HEK293T (cell line): ENCODE measurements around the gene METTL24.

ENCODE experiments used
- ARNT ChIP-seq: fragments of 450-650 bp; IDR thresholded peaks from 2 replicates; pipeline ENCODE4 v1.6.1; 2017; ENCODE audit warnings: mild to moderate bottlenecking
- BHLHE40 ChIP-seq: fragments of 450-650 bp; IDR thresholded peaks from 2 replicates; pipeline ENCODE4 v1.6.1; 2016; ENCODE audit warnings: mild to moderate bottlenecking, moderate library complexity, borderline replicate concordance
- ELF4 ChIP-seq: fragments of 450-650 bp; IDR thresholded peaks from 2 replicates; pipeline ENCODE4 v1.6.1; 2017; ENCODE audit warnings: antibody characterized with exemption
- FOXA1 ChIP-seq: fragments of 450-650 bp; IDR thresholded peaks from 2 replicates; pipeline ENCODE4 v1.6.1; 2016; ENCODE audit warnings: mild to moderate bottlenecking
- FOXK2 ChIP-seq: fragments of 450-650 bp; IDR thresholded peaks from 2 replicates; pipeline ENCODE4 v1.6.1; 2016; ENCODE audit warnings: mild to moderate bottlenecking
- FOXM1 ChIP-seq: fragments of 450-650 bp; IDR thresholded peaks from 2 replicates; pipeline ENCODE4 v1.6.1; 2017; ENCODE audit warnings: mild to moderate bottlenecking, borderline replicate concordance
- HDGF ChIP-seq: fragments of 450-650 bp; IDR thresholded peaks from 2 replicates; pipeline ENCODE4 v1.6.1; 2017; ENCODE audit warnings: antibody characterized with exemption, borderline replicate concordance
- L3MBTL2 ChIP-seq: fragments of 450-650 bp; conservative IDR thresholded peaks from 2 replicates; pipeline ENCODE4 v1.6.1; 2016; ENCODE audit warnings: mild to moderate bottlenecking
- LEF1 ChIP-seq: fragments of 450-650 bp; IDR thresholded peaks from 2 replicates; pipeline ENCODE4 v1.6.1; 2017; ENCODE audit warnings: mild to moderate bottlenecking, borderline replicate concordance
- NFRKB ChIP-seq: fragments of 450-650 bp; IDR thresholded peaks from 2 replicates; pipeline ENCODE4 v1.6.1; 2016; ENCODE audit warnings: mild to moderate bottlenecking, moderate library complexity
- SP1 ChIP-seq: fragments of 450-650 bp; IDR thresholded peaks from 2 replicates; pipeline ENCODE4 v1.6.1; 2017
- SUZ12 ChIP-seq: fragments of 450-650 bp; IDR thresholded peaks from 2 replicates; pipeline ENCODE4 v1.6.1; 2016; ENCODE audit warnings: mild to moderate bottlenecking
- TARDBP ChIP-seq: fragments of 450-650 bp; IDR thresholded peaks from 2 replicates; pipeline ENCODE4 v1.6.1; 2016
- ZNF384 ChIP-seq: fragments of 450-650 bp; IDR thresholded peaks from 2 replicates; pipeline ENCODE4 v1.6.1; 2016

GRCh38 chr6:110295451-110296165 lies 62.5 kb downstream of the METTL24 start:
- no peak for TF ChIP-seq NFRKB
- TF ChIP-seq TARDBP, result no peak
- no peak for TF ChIP-seq ARNT
- no peak for TF ChIP-seq BHLHE40
- TF ChIP-seq FOXA1, result no peak
- no peak for TF ChIP-seq FOXK2
- TF ChIP-seq ZNF384, result no peak
- TF ChIP-seq SP1, result no peak
- TF ChIP-seq HDGF, result no peak
- TF ChIP-seq FOXM1, result no peak
- no peak for TF ChIP-seq SUZ12
- TF ChIP-seq L3MBTL2, result no peak
- no peak for TF ChIP-seq ELF4
- TF ChIP-seq LEF1, result no peak
